ENCODE results near the gene TMEM116. TPM values are rescaled to one million over a fixed set of nuclear protein-coding genes. Genes with fewer than 3 reads are reported as not detected.

Gene TMEM116
- total RNA-seq, 4 donors from 2014 or later = 8.1 to 19.9 (median 13.7) TPM

- H3K4me3 ChIP-seq (ENCODE audit: low read depth, poor library complexity, severe bottlenecking) = no peak overlapping the region
- intact Hi-C loops (cut with DNase I; ENCODE audit: low total_unique reads) = no loop called here
- DNase-seq (ENCODE audit: low spot score in 2 of 2) = no peak
- TF ChIP-seq CTCF (IDR thresholded peaks at IDR 0.05) = no peak
- TF ChIP-seq POLR2A (IDR thresholded peaks at IDR 0.05) = no peak
- WGBS, 2 donors = 90 to 99% methylated on average over 4 of the region's 4 CpGs
Observed at GRCh38 chr12:111991946-111992345, 21.0 kb downstream of the TMEM116 start.

GRCh38 chr12:111991535-111991934, 21.4 kb downstream of the TMEM116 start:
- WGBS, 2 donors = 78 to 81% methylated on average over 2 of the region's 2 CpGs
- no peak for DNase-seq (ENCODE audit: low spot score in 2 of 2)
- no peak for TF ChIP-seq POLR2A (IDR thresholded peaks at IDR 0.05)
- TF ChIP-seq CTCF (IDR thresholded peaks at IDR 0.05) = no peak
- intact Hi-C loops (cut with DNase I; ENCODE audit: low total_unique reads) = no loop called here
- no peak overlapping the region for H3K4me3 ChIP-seq (ENCODE audit: low read depth, poor library complexity, severe bottlenecking)

GRCh38 chr12:111984820-111985219, 28.1 kb downstream of the TMEM116 start:
- H3K4me3 ChIP-seq (ENCODE audit: low read depth, poor library complexity, severe bottlenecking) = no peak overlapping the region
- TF ChIP-seq CTCF (IDR thresholded peaks at IDR 0.05) (no peak), POLR2A (IDR thresholded peaks at IDR 0.05) (no peak)
- no peak for DNase-seq (ENCODE audit: low spot score in 2 of 2)
- intact Hi-C loops (cut with DNase I; ENCODE audit: low total_unique reads) = no loop called here
- 90% methylated on average over 2 of the region's 2 CpGs for WGBS, 2 donors

GRCh38 chr12:111981987-111982386, 31.0 kb downstream of the TMEM116 start:
- DNase-seq (ENCODE audit: low spot score in 2 of 2) = no peak
- intact Hi-C loops (cut with DNase I; ENCODE audit: low total_unique reads) = no loop called here
- 75 to 84% methylated on average over 2 of the region's 2 CpGs for WGBS, 2 donors
- no peak overlapping the region for H3K4me3 ChIP-seq (ENCODE audit: low read depth, poor library complexity, severe bottlenecking)
- TF ChIP-seq POLR2A (IDR thresholded peaks at IDR 0.05) = no peak
- no peak for TF ChIP-seq CTCF (IDR thresholded peaks at IDR 0.05)

- H3K4me3 ChIP-seq (ENCODE audit: low read depth, poor library complexity, severe bottlenecking) = no peak overlapping the region
- DNase-seq (ENCODE audit: low spot score in 2 of 2) = no peak
- intact Hi-C loops (cut with DNase I; ENCODE audit: low total_unique reads) = no loop called here
- WGBS, 2 donors = 89 to 93% methylated on average over 5 of the region's 5 CpGs
- TF ChIP-seq CTCF (IDR thresholded peaks at IDR 0.05) = no peak
- no peak for TF ChIP-seq POLR2A (IDR thresholded peaks at IDR 0.05)
Observed at GRCh38 chr12:111980598-111980997, 32.4 kb downstream of the TMEM116 start.

- no peak for DNase-seq (ENCODE audit: low spot score in 2 of 2)
- TF ChIP-seq POLR2A (IDR thresholded peaks at IDR 0.05) = no peak
- no peak for TF ChIP-seq CTCF (IDR thresholded peaks at IDR 0.05)
- no peak overlapping the region for H3K4me3 ChIP-seq (ENCODE audit: low read depth, poor library complexity, severe bottlenecking)
- intact Hi-C loops (cut with DNase I; ENCODE audit: low total_unique reads) = no loop called here
Observed at GRCh38 chr12:111978545-111978944, 34.4 kb downstream of the TMEM116 start.

All from lower leg skin (tissue), 4 donors.